Measurements from ENCODE around the gene C1orf53.

GRCh38 chr1:197869490-197870077, 32.8 kb upstream of the C1orf53 start:
- TF ChIP-seq CTCF (conservative IDR thresholded peaks at IDR 0.05; ENCODE audit: low read depth, low read length): no peak
- no peak for TF ChIP-seq EZH2 (IDR thresholded peaks at IDR 0.05; ENCODE audit: borderline replicate concordance, low read depth, low read length, poor library complexity, severe bottlenecking)
